WTC11 (cell line): ENCODE results near the gene PRPF8. TPM values are rescaled to one million over a fixed set of nuclear protein-coding genes. Genes with fewer than 3 reads are reported as not detected.
A peak's percentile ranks its signal among the peaks of the same experiment; 100 is the strongest.

Source experiments
- ATAC-seq: fragments of 200-7000 bp; cut with Tn5 transposase; 2 replicates; pipeline ENCODE4 v1.10.0; 2021; ENCODE audit warnings: mild to moderate bottlenecking, moderate library complexity
- CTCF ChIA-PET: fragments of 300-600 bp; sonication (Branson Sonifier 250); formaldehyde crosslinking; loops from one replicate; lab custom pipeline; 2021; ENCODE audit warnings: antibody characterized with exemption; lab: Charles Lee
- POLR2A ChIA-PET: fragments of 350-600 bp; sonication (Branson Sonifier 250); formaldehyde crosslinking; loops from one replicate; lab custom pipeline; 2021; ENCODE audit warnings: antibody characterized with exemption; lab: Charles Lee
- DNase-seq: peaks from one replicate; pipeline ENCODE4 v3.0.0; 2021; ENCODE audit warnings: low spot score
- H3K27ac Mint-ChIP-seq: 2 replicates; pipeline ENCODE4 v1.8.0; 2021; ENCODE audit warnings: mixed read lengths
- H3K27me3 Mint-ChIP-seq: 2 replicates; pipeline ENCODE4 v1.8.0; 2021; ENCODE audit warnings: low read depth, mild to moderate bottlenecking, moderate library complexity, mixed read lengths
- H3K36me3 Mint-ChIP-seq: 2 replicates; pipeline ENCODE4 v1.8.0; 2021; ENCODE audit warnings: mixed read lengths
- H3K4me1 Mint-ChIP-seq: 2 replicates; pipeline ENCODE4 v1.8.0; 2022; ENCODE audit warnings: mixed read lengths
- H3K4me3 Mint-ChIP-seq: 2 replicates; pipeline ENCODE4 v1.8.0; 2021; ENCODE audit warnings: mild to moderate bottlenecking, moderate library complexity, mixed read lengths
- H3K9me3 Mint-ChIP-seq: 2 replicates; pipeline ENCODE4 v1.8.0; 2021; ENCODE audit warnings: mixed read lengths
- CBFB ChIP-seq: sonication (generic); formaldehyde crosslinking; IDR thresholded peaks from 2 replicates; pipeline ENCODE4 v1.8.1; 2022; ENCODE audit warnings: mild to moderate bottlenecking, low read depth, missing genetic modification reagents
- E2F5 ChIP-seq: sonication (generic); formaldehyde crosslinking; IDR thresholded peaks from 2 replicates; pipeline ENCODE4 v1.8.1; 2022; ENCODE audit warnings: mild to moderate bottlenecking, moderate library complexity, missing genetic modification reagents
- FOXP1 ChIP-seq: sonication (generic); formaldehyde crosslinking; IDR thresholded peaks from 2 replicates; pipeline ENCODE4 v1.8.0; 2022; ENCODE audit warnings: missing genetic modification reagents, mild to moderate bottlenecking, moderate library complexity, borderline replicate concordance
- HMGXB4 ChIP-seq: sonication (generic); formaldehyde crosslinking; IDR thresholded peaks from 2 replicates; pipeline ENCODE4 v1.8.1; 2023; ENCODE audit warnings: mild to moderate bottlenecking, moderate library complexity, missing genetic modification reagents
- IRF1 ChIP-seq: sonication (generic); formaldehyde crosslinking; IDR thresholded peaks from 2 replicates; pipeline ENCODE4 v1.8.0; 2023; ENCODE audit warnings: missing genetic modification reagents
- IRF2 ChIP-seq: sonication (generic); formaldehyde crosslinking; IDR thresholded peaks from 2 replicates; pipeline ENCODE4 v1.8.0; 2022; ENCODE audit warnings: low read depth, missing genetic modification reagents, borderline replicate concordance
- NFYB ChIP-seq: sonication (generic); formaldehyde crosslinking; conservative IDR thresholded peaks from 2 replicates; pipeline ENCODE4 v1.8.0; 2022; ENCODE audit warnings: low read depth, missing genetic modification reagents
- OVOL2 ChIP-seq: fragments of 250-450 bp; sonication (Bioruptor Pico); IDR thresholded peaks from 2 replicates; pipeline ENCODE4 v1.9.0; 2021; ENCODE audit warnings: mild to moderate bottlenecking, borderline replicate concordance
- PRDM15 ChIP-seq: sonication (generic); formaldehyde crosslinking; IDR thresholded peaks from 2 replicates; pipeline ENCODE4 v1.8.0; 2022; ENCODE audit warnings: missing genetic modification reagents
- PREB ChIP-seq: sonication (generic); formaldehyde crosslinking; IDR thresholded peaks from 2 replicates; pipeline ENCODE4 v1.8.1; 2022; ENCODE audit warnings: mild to moderate bottlenecking, missing genetic modification reagents, moderate library complexity, borderline replicate concordance
- RORB ChIP-seq: fragments of 250-450 bp; sonication (Bioruptor Pico); IDR thresholded peaks from 2 replicates; pipeline ENCODE4 v1.9.0; 2021; ENCODE audit warnings: mild to moderate bottlenecking
- STAT6 ChIP-seq: sonication (generic); formaldehyde crosslinking; conservative IDR thresholded peaks from 2 replicates; pipeline ENCODE4 v1.8.1; 2023; ENCODE audit warnings: mild to moderate bottlenecking, low read depth, missing genetic modification reagents, moderate library complexity
- USF1 ChIP-seq: sonication (generic); formaldehyde crosslinking; IDR thresholded peaks from 2 replicates; pipeline ENCODE4 v1.8.0; 2022; ENCODE audit warnings: mild to moderate bottlenecking, missing genetic modification reagents
- ZNF121 ChIP-seq: sonication (generic); formaldehyde crosslinking; IDR thresholded peaks from 2 replicates; pipeline ENCODE4 v1.8.0; 2023; ENCODE audit warnings: missing genetic modification reagents
- ZNF138 ChIP-seq: sonication (generic); formaldehyde crosslinking; conservative IDR thresholded peaks from 2 replicates; pipeline ENCODE4 v1.8.1; 2022; ENCODE audit warnings: mild to moderate bottlenecking, moderate library complexity, missing genetic modification reagents
- ZNF219 ChIP-seq: sonication (generic); formaldehyde crosslinking; IDR thresholded peaks from 2 replicates; pipeline ENCODE4 v1.8.0; 2023; ENCODE audit warnings: missing genetic modification reagents, mild to moderate bottlenecking, borderline replicate concordance
- ZNF232 ChIP-seq: sonication (generic); formaldehyde crosslinking; IDR thresholded peaks from 2 replicates; pipeline ENCODE4 v1.8.0; 2022; ENCODE audit warnings: mild to moderate bottlenecking, missing genetic modification reagents
- total RNA-seq: library from RNA; stranded (reverse); gene quantifications from 3 replicates; pipeline ENCODE4 v1.2.3, GENCODE V29; 2021
- TF ChIP-seq, protein P1 (sequence below): sonication (generic); formaldehyde crosslinking; IDR thresholded peaks from 2 replicates; pipeline ENCODE4 v1.8.1; 2022; ENCODE audit warnings: missing genetic modification reagents, borderline replicate concordance

Gene PRPF8
- total RNA-seq, 1 experiment from 2014 or later: 388 TPM

GRCh38 chr17:1640329-1641064, 44.2 kb downstream of the PRPF8 start:
- DNase-seq (no peak), ATAC-seq (no peak)
- Mint-ChIP-seq H3K36me3 (peaks cover 2% of the 10 kb centered on the region), H3K27ac (peak overlapping the region; percentile 71; the same call in 1 of the 2 replicates), H3K4me3 (no peak overlapping the region), H3K9me3 (no peaks in the 10 kb centered on the region), H3K27me3 (peaks cover 6% of the 10 kb centered on the region), H3K4me1 (peaks cover 33% of the 10 kb centered on the region)
- ChIA-PET POLR2A (no interaction called here), CTCF (interaction anchor here (0.7 to 5.4 kb wide), 5 partner anchors 9 to 708 kb away, joined by 3 to 59 read pairs (median 8); partner anchors contain the start of genes RILP and SLC43A2)
- TF ChIP-seq PREB (CRISPR knock-in tag): no peak
- TF ChIP-seq FOXP1 (CRISPR knock-in tag): no peak
- no peak for TF ChIP-seq ZNF232 (CRISPR knock-in tag)
- TF ChIP-seq E2F5 (CRISPR knock-in tag): no peak
- TF ChIP-seq, protein P1, sequence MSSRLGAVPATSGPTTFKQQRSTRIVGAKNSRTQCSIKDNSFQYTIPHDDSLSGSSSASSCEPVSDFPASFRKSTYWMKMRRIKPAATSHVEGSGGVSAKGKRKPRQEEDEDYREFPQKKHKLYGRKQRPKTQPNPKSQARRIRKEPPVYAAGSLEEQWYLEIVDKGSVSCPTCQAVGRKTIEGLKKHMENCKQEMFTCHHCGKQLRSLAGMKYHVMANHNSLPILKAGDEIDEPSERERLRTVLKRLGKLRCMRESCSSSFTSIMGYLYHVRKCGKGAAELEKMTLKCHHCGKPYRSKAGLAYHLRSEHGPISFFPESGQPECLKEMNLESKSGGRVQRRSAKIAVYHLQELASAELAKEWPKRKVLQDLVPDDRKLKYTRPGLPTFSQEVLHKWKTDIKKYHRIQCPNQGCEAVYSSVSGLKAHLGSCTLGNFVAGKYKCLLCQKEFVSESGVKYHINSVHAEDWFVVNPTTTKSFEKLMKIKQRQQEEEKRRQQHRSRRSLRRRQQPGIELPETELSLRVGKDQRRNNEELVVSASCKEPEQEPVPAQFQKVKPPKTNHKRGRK (CRISPR knock-in tag): no peak
- TF ChIP-seq STAT6 (CRISPR knock-in tag): no peak
- no peak for TF ChIP-seq ZNF219 (CRISPR knock-in tag)
- no peak for TF ChIP-seq USF1 (CRISPR knock-in tag)
- no peak for TF ChIP-seq ZNF138 (CRISPR knock-in tag)

GRCh38 chr17:1639549-1640180, 45.0 kb downstream of the PRPF8 start:
- ChIA-PET POLR2A (no interaction called here), CTCF (interaction anchor here (1.1 to 5.4 kb wide), 4 partner anchors 9 to 65 kb away, joined by 8 to 59 read pairs (median 11); partner anchors contain the start of genes RILP and SLC43A2)
- Mint-ChIP-seq H3K27me3 (peaks cover 6% of the 10 kb centered on the region), H3K27ac (no peak overlapping the region), H3K9me3 (no peaks in the 10 kb centered on the region), H3K36me3 (peaks cover 2% of the 10 kb centered on the region), H3K4me1 (peaks cover 25% of the 10 kb centered on the region), H3K4me3 (no peak overlapping the region)
- ATAC-seq (no peak), DNase-seq (no peak)
- TF ChIP-seq PRDM15 (CRISPR knock-in tag) (no peak), HMGXB4 (CRISPR knock-in tag) (no peak), OVOL2 (CRISPR knock-in tag) (no peak), IRF2 (no peak), ZNF121 (CRISPR knock-in tag) (no peak), IRF1 (CRISPR knock-in tag) (no peak), RORB (CRISPR knock-in tag) (no peak), CBFB (CRISPR knock-in tag) (no peak), NFYB (CRISPR knock-in tag) (no peak)
